ENCODE measurements around the gene CERS4.

GRCh38 chr19:8167985-8168384 is 41.2 kb upstream of the CERS4 start:
- no peak for TF ChIP-seq POLR2A (IDR thresholded peaks at IDR 0.05)
- TF ChIP-seq CTCF (IDR thresholded peaks at IDR 0.05 in 4 of 5, conservative IDR thresholded peaks at IDR 0.05 in 1 of 5) = no peak

Data from gastrocnemius medialis (tissue), 4 donors.